Measurements from ENCODE around the gene LMTK2. TPM values are rescaled to one million over a fixed set of nuclear protein-coding genes. Genes with fewer than 3 reads are reported as not detected.

The LMTK2 gene
- total and polyA plus RNA-seq, 2 experiments from 2014 or later: 6.1 to 30.8 TPM

GRCh38 chr7:98066208-98066607 is 40.5 kb upstream of the LMTK2 start:
- Histone ChIP-seq H3K79me2 (replicated peaks; ENCODE audit: insufficient read depth) (no peaks in the 10 kb centered on the region), H3K4me2 (no peak overlapping the region), H3K4me3 (no peak overlapping the region), H3K27ac (ENCODE audit: low read depth) (no peak overlapping the region), H3K36me3 (ENCODE audit: insufficient read depth) (no peaks in the 10 kb centered on the region), H3F3A (replicated peaks; ENCODE audit: low read depth) (no peaks in the 10 kb centered on the region), H2AFZ (no peak overlapping the region), H3K9me2 (ENCODE audit: insufficient read depth) (no peaks in the 10 kb centered on the region), H3K4me1 (ENCODE audit: insufficient read depth) (no peaks in the 10 kb centered on the region), H4K20me1 (replicated peaks; ENCODE audit: insufficient read depth) (no peaks in the 10 kb centered on the region), H3K27me3 (ENCODE audit: insufficient read depth) (no peaks in the 10 kb centered on the region)
- TF ChIP-seq ZNF462 (CRISPR knock-in tag; IDR thresholded peaks at IDR 0.05) (no peak), CTCF (conservative IDR thresholded peaks at IDR 0.05; ENCODE audit: low read depth in 2 of 2) (no peak), ETS1 (IDR thresholded peaks at IDR 0.05) (no peak), ZNF114 (CRISPR knock-in tag; IDR thresholded peaks at IDR 0.05) (no peak), CREB1 (CRISPR knock-in tag; IDR thresholded peaks at IDR 0.05; ENCODE audit: low read depth) (no peak), EZH2phosphoT487 (IDR thresholded peaks at IDR 0.05; ENCODE audit: unreplicated experiment) (no peak), NANOG (IDR thresholded peaks at IDR 0.05; ENCODE audit: borderline replicate concordance) (no peak), STAT1 (IDR thresholded peaks at IDR 0.05; ENCODE audit: unreplicated experiment) (no peak), EZH2 (IDR thresholded peaks at IDR 0.05; ENCODE audit: low read depth, unreplicated experiment) (no peak), ZNF331 (CRISPR knock-in tag; IDR thresholded peaks at IDR 0.05; ENCODE audit: low read depth) (no peak)
- DNase-seq (ENCODE audit: low spot score) (no peak), ATAC-seq (no peak)
- no peaks in the 10 kb centered on the region for H3K4me1 Mint-ChIP-seq
- peaks cover 17% of the 10 kb centered on the region for H3K9me3 Mint-ChIP-seq
- H3K36me3 Mint-ChIP-seq (ENCODE audit: low read depth): peaks cover 7% of the 10 kb centered on the region; the same call in 2 of the 3 replicates
- H3K4me3 Mint-ChIP-seq: no peak overlapping the region
- peaks cover 2% of the 10 kb centered on the region for H3K27me3 Mint-ChIP-seq (ENCODE audit: insufficient read depth, low read depth, poor library complexity)
- H3K27ac Mint-ChIP-seq: no peak overlapping the region
